ENCODE data around the gene HECTD4. TPM values are rescaled to one million over a fixed set of nuclear protein-coding genes. Genes with fewer than 3 reads are reported as not detected.
"Not testable (repeated sequence)": the region's sequence is repeated elsewhere in the genome, so short reads cannot be mapped to it uniquely, and the experiment has no call there.

HECTD4 gene
- total and polyA plus RNA-seq, 10 donors = 5.4 to 70.8 (median 50.1) TPM

GRCh38 chr12:112111931-112112330 is 270.3 kb downstream of the HECTD4 start:
- intact Hi-C loops (cut with DNase I; ENCODE audit: low total_unique reads) = no loop called here
- H3K4me3 ChIP-seq = no peak overlapping the region

GRCh38 chr12:112110787-112111662 is 271.2 kb downstream of the HECTD4 start:
- DNase-seq; intact Hi-C loops (cut with DNase I; ENCODE audit: low total_unique reads): not testable (repeated sequence)

More at GRCh38 chr12:112111931-112112330, 270.3 kb downstream of the HECTD4 start:
- WGBS, 5 donors = 83 to 89% (median 84%) methylated on average over 5 of the region's 5 CpGs
- TF ChIP-seq POLR2A (IDR thresholded peaks at IDR 0.05) (no peak), CTCF (IDR thresholded peaks at IDR 0.05 in 8 of 11, conservative IDR thresholded peaks at IDR 0.05 in 3 of 11) (no peak)
- no peaks in the 10 kb centered on the region for H3K27me3 ChIP-seq (replicated peaks in 1 of 7)
- peaks cover 12 to 44% (median 28%) of the 10 kb centered on the region in 6 donors for H3K4me1 ChIP-seq
- no peak for DNase-seq
- no peak overlapping the region for H3K27ac ChIP-seq
- no peaks in the 10 kb centered on the region for H3K9me3 ChIP-seq
- no peaks in the 10 kb centered on the region for H3K36me3 ChIP-seq

More at GRCh38 chr12:112110787-112111662, 271.2 kb downstream of the HECTD4 start:
- not testable (repeated sequence) for H3K27ac ChIP-seq; H3K36me3 ChIP-seq; H3K27me3 ChIP-seq (replicated peaks in 1 of 7); H3K9me3 ChIP-seq; H3K4me3 ChIP-seq
- 88 to 94% (median 91%) methylated on average over 20 of the region's 20 CpGs for WGBS, 5 donors
- peaks cover 14 to 44% (median 28%) of the 10 kb centered on the region in 6 donors for H3K4me1 ChIP-seq

Small RNA genes lying within 50 kb of the gene (microRNA-seq; reads per million reads assigned to microRNA genes)
- gene MIR6861 = 0 reads per million in 3 donors

Small RNA genes lying within 50 kb of the gene (small RNA-seq; reads per million reads assigned to genes)
- gene RF00019 = 0 reads per million in 4 donors

Other genes starting within 250 kb of the HECTD4 start
- gene RPL6, start 27.2 kb upstream of the HECTD4 start, total RNA-seq = 1,000 to 10,000 TPM in 5 of 7 donors, 100 to 1,000 TPM in 2; 891 to 1,341 (median 1,018) TPM
- gene RPL6, start 27.2 kb upstream of the HECTD4 start, polyA plus RNA-seq = 1,000 to 10,000 TPM; 3,376 to 4,440 (median 4,387) TPM
- 10 to 100 TPM; 58.3 to 71.8 (median 63.7) TPM for gene PTPN11, start 36.5 kb upstream of the HECTD4 start, total RNA-seq
- 10 to 100 TPM; 12.1 to 19.0 (median 13.6) TPM for gene PTPN11, start 36.5 kb upstream of the HECTD4 start, polyA plus RNA-seq